ENCODE measurements around the gene OLFM3.
A peak's percentile ranks its signal among the peaks of the same experiment; 100 is the strongest.

OLFM3 gene

DNA sequence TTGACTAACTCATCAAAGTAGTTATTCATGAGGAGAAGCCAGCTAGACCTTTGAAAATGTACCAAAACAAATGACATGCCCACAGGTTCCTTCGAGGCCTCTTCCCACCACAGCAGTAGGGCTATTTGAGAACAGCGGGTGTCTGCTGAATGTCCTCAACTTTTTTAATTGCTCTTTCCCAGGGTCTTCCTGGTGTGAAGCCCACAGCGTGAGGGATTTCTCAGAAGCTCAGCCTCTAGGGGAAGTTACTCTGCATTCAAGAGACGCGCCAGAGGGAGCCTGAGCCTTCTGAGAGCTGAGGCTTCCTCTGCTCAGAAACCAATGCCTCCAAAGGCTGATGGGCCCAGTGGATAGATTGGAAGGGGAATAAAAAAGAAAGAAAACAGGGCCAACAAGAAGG is 153.6 kb downstream of the OLFM3 start:
- DNase-seq: no peak

DNA sequence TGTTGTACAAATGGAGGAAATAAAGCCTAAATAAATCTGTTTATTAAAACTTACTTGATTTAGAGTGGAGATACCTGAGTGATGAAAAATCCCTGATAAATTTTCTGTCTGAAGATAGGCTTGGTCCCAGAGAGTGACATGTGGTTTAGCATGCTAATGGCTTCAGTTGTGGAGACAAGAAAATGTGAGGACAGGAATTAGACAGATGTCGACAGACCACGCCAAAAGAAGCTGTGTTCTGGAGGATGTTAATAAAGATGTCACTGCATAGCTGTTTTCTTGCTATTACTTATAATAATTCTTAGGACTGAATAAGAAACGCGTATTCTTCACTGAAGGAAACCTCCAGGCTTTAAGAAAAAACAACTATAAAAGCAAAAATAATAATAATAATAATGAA is 154.9 kb downstream of the OLFM3 start:
- DNase-seq: no peak

DNA sequence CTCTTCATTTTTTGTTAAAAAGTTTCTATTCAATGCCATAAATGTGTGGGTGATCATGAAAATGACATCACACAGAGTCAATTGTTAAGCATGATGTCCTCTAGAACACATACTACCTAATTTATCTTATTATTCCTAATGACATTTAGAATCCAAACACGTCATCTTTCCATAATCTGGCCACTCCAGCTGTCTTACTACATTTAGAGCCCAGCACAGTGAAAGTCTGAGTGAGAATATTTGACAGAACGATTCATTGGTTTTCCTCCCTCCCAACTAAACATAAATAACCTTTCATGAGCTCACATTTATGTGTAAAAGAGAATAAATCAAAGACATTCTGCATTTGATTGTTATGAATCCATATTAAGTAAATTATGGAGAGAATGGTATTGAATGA is 160.7 kb downstream of the OLFM3 start:
- DNase-seq: no peak

DNA sequence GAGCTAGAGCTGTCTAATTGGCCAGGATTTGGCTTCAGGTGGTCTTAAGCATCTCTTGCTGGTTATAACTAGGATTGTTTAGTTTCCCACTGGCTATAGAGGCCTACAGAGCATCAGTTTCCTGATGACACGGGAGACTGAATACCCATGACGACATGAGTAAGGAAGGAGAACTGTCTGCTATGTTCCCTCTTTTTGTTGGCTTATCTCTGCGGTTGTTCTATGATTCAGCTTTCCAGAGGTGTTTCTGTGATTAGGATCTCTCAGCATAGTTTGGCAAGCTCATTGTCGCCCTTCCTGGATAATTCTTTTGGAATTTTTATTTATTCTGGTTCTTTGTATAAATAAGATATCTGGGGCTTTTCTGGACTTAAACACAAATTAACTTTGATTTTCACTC is 163.4 kb downstream of the OLFM3 start:
- no peak for DNase-seq

DNA sequence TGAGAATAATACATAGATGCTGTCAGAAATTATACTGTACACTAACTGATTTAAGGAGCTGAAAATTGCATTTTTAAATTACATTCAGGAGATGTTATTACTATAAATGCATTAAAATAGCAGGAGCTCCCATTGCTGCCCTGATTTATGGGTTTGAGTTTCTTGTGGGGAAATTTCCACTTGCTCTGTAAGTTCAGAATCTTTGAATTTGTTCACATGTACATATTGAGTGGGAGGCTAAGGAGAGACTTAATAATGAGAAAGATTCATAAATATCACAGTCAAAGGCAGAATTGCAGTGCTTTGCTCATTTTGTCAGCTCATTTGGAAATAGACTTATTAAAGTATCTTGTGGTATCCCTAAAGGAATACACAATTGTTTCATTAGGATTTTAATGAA is 170.3 kb downstream of the OLFM3 start:
- no peak for DNase-seq

DNA sequence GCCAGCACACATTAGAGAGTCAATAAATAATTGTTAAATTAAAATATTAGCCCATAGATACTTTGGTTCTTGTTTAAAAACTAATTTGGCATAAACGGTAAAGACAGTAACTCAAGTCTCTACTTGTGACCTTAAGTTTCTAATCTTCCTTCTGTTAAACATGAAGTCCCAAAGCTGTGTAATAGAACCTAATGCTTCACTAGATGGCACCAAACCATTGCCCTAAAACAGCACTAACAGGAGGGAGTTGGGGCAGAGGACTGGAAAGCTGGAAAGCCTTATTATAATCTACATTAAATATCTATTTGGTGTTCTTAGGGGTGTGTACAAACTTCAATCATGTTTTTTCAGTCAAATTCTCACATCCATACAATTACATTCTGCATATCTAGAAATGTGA is 176.7 kb downstream of the OLFM3 start:
- peak; percentile 22 for DNase-seq

DNA sequence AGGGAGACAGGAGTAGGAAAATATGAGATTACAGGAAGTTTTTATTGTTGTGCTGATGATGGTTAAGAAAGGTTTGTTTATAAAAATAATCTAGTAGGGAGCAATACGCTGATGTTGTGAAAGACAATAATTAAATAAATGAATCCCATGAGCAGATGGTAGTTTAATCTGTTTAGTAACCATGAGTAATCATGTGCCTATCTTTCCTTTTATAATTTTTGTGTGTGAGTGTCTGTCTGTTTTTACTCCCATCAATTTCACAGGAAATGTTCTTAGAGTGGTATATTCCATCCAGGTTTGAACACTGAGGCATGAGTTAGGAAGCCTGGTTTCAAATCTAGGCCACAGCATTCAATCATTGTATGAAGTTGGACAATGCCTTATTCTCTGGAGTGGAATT is 180.5 kb downstream of the OLFM3 start:
- DNase-seq: no peak

DNA sequence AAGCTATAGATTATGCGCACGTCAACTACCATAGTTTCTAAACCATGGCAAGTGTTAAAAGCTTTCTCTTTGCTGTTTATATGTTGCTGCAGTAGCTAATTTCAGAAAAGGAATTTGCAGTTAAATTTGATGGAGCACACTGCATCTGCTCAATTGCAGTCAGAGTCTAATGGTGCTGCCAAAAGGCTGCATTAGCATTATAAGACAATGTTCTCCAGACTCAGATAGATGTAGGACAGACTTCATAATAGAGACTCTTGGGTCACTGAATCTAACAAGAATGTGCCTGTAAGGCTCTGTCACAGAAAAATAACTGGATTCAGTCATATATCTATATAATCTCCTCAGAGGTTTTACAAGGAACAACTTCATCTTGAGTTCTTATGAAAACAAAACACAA is 198.3 kb downstream of the OLFM3 start:
- DNase-seq: no peak

DNA sequence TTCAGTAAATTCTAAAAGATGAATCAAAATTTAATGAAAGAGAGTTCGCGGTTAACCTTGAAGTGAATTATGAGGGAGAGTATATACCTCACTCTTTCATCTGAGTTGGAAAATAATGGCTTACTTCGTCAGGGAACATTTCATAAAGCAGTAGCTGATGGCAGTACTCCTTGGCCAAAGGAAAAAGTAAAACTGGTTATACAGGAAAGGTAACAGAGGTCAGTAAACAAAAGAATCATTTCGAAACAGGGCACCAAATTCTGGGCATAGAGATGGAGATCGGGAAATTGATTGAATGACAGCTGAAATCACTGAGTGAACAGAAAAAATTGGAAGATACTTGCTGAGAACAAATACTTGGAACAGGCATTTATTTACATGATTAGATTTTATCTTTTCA is 199.0 kb downstream of the OLFM3 start:
- DNase-seq: no peak

DNA sequence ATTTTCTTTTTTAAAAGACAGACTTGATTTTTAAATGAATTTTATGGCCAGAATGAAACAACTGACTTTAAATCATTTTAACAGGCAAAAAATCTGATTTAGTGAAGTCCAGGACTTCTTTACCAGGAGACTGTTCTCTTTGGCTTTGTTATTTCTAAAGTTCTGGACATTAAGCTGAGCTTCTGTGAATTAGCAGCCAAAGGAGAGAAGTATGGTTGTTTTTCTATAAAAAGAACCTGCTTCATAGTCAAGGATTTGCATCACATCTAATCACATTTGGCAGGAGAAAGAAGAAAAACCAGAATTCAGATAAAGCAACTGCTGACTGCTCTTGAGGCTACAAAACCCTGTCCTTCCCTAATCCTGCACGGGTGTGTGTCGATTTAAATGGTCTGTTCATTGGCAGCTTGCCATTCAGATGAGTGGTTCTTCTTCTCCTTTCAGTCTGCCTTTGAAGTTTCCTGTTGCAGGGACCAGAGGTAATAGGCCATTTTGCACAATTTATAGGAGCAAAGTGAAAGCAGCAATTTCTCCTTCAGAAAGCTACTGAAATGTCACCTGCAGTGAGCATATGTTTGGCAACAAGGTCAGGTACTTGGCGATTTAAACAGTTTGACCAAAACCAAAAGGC is 215.4 kb downstream of the OLFM3 start:
- DNase-seq: peak; percentile 75

DNA sequence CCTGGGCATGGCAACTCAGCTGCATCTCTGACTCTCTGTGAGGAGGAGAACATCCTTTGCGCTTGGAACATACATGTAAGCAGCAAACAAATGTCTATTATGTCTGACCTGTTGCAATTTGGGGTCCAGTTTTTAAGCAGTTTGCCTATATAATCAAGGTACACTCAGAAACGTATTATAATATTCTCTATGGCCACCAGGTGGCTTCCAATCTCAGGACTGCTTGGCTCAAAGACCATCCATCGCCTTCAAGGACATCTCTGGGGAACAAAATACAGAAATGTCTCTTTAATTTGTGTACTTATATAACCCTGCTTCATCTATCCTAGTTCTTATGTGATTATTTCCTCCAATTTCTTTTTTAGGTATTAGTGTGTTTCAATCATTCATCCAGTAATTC is 227.2 kb downstream of the OLFM3 start:
- no peak for DNase-seq

DNA sequence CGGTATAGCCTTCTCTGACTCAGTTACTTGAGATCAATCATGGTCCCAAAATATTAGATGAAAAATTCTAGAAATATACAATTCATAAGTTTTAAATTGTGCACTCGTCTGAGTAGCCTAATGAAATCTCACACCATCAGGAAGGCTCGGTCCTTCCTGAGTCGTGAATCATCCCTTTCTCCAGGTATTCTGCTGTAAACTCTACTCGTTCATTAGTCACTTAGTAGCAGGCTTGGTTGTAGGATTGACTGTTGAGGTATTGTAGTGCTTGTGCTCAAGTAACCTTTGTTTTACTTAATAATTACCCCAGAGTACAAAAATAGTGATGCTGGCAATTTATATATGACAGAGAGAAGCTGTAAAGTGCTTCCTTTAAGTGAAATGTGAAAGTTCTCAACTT is 238.7 kb downstream of the OLFM3 start:
- DNase-seq: no peak

DNA sequence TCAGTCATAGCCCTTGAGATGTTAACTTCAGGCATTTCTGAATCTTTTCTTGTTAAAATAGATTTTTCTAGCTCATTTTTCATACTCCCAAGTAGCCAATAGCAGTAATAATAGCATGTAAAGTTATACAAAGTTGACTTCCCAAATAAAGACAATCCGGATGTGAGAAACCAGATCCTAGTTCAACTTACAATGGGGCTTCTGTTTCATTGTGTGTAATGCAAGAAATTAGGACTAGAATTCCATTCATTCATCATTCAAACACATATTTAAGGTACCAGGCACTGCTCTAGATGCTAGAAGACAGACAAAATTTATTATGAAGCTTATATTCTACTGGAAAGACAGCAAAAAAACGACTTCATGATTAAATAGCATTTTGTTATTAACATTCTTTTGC is 240.3 kb downstream of the OLFM3 start:
- no peak for DNase-seq
